Breast epithelium (tissue), 3 donors: ENCODE measurements around the gene AURKA.

Experiments
- POLR2A ChIP-seq: fragments of 450-650 bp; IDR thresholded peaks from one replicate; pipeline ENCODE4 v1.6.1; 2016; ENCODE audit warnings: antibody characterized with exemption, mild to moderate bottlenecking, moderate library complexity
- TF ChIP-seq, protein P1 (sequence below), 3 donors: fragments of 450-650 bp; IDR thresholded peaks; one replicate each; pipeline ENCODE4 v1.5.1; 2016 to 2017; ENCODE audit warnings: antibody characterized with exemption in 3 of 3, mild to moderate bottlenecking in 3 of 3, moderate library complexity in 3 of 3

DNA sequence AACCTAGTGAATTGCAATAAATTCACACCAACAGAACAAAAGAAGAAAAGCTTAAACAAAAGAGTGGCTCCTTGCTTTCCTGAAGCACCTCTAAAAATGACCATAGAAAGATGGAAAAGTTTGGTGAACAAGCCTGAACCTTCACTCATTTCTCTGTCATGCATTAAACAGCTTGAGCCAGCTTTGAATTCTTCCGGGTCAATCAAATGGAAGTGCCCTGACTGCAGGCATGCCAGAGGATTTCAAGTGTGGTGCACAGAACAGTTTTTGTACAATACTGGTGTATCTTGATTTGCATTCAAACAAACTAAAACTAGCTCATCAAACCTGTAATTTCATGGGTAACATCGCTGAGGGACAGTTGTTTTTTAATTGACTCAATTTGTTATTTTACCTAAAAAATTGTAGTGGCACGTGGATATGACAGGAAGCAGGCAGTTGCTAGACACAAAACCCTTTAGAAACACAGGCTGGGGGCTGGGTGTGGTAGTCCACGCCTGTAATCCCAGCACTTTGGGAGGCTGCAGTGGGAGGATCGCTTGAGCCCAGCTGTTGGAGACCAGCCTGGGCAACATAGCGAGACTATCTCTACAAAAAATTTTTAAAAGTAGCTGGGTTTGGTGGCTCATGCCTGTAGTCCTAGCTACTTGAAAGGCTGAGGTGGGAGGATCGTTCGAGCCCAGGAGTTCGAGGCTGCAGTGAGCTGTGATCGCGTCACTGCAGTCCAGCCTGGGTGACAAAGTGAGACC, 29.1 kb upstream of the AURKA start:
- TF ChIP-seq, protein P1, sequence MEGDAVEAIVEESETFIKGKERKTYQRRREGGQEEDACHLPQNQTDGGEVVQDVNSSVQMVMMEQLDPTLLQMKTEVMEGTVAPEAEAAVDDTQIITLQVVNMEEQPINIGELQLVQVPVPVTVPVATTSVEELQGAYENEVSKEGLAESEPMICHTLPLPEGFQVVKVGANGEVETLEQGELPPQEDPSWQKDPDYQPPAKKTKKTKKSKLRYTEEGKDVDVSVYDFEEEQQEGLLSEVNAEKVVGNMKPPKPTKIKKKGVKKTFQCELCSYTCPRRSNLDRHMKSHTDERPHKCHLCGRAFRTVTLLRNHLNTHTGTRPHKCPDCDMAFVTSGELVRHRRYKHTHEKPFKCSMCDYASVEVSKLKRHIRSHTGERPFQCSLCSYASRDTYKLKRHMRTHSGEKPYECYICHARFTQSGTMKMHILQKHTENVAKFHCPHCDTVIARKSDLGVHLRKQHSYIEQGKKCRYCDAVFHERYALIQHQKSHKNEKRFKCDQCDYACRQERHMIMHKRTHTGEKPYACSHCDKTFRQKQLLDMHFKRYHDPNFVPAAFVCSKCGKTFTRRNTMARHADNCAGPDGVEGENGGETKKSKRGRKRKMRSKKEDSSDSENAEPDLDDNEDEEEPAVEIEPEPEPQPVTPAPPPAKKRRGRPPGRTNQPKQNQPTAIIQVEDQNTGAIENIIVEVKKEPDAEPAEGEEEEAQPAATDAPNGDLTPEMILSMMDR (IDR thresholded peaks at IDR 0.05) = no peak
- TF ChIP-seq POLR2A = no peak
